Measurements from ENCODE around the gene BUB3. TPM values are rescaled to one million over a fixed set of nuclear protein-coding genes. Genes with fewer than 3 reads are reported as not detected.

BUB3 gene
- total and polyA plus RNA-seq, 2 of the 8 experiments (the other 6 are each of a cell fraction or from before 2014, with no cell fraction given): 183 to 207 TPM

- TF ChIP-seq, protein P1, sequence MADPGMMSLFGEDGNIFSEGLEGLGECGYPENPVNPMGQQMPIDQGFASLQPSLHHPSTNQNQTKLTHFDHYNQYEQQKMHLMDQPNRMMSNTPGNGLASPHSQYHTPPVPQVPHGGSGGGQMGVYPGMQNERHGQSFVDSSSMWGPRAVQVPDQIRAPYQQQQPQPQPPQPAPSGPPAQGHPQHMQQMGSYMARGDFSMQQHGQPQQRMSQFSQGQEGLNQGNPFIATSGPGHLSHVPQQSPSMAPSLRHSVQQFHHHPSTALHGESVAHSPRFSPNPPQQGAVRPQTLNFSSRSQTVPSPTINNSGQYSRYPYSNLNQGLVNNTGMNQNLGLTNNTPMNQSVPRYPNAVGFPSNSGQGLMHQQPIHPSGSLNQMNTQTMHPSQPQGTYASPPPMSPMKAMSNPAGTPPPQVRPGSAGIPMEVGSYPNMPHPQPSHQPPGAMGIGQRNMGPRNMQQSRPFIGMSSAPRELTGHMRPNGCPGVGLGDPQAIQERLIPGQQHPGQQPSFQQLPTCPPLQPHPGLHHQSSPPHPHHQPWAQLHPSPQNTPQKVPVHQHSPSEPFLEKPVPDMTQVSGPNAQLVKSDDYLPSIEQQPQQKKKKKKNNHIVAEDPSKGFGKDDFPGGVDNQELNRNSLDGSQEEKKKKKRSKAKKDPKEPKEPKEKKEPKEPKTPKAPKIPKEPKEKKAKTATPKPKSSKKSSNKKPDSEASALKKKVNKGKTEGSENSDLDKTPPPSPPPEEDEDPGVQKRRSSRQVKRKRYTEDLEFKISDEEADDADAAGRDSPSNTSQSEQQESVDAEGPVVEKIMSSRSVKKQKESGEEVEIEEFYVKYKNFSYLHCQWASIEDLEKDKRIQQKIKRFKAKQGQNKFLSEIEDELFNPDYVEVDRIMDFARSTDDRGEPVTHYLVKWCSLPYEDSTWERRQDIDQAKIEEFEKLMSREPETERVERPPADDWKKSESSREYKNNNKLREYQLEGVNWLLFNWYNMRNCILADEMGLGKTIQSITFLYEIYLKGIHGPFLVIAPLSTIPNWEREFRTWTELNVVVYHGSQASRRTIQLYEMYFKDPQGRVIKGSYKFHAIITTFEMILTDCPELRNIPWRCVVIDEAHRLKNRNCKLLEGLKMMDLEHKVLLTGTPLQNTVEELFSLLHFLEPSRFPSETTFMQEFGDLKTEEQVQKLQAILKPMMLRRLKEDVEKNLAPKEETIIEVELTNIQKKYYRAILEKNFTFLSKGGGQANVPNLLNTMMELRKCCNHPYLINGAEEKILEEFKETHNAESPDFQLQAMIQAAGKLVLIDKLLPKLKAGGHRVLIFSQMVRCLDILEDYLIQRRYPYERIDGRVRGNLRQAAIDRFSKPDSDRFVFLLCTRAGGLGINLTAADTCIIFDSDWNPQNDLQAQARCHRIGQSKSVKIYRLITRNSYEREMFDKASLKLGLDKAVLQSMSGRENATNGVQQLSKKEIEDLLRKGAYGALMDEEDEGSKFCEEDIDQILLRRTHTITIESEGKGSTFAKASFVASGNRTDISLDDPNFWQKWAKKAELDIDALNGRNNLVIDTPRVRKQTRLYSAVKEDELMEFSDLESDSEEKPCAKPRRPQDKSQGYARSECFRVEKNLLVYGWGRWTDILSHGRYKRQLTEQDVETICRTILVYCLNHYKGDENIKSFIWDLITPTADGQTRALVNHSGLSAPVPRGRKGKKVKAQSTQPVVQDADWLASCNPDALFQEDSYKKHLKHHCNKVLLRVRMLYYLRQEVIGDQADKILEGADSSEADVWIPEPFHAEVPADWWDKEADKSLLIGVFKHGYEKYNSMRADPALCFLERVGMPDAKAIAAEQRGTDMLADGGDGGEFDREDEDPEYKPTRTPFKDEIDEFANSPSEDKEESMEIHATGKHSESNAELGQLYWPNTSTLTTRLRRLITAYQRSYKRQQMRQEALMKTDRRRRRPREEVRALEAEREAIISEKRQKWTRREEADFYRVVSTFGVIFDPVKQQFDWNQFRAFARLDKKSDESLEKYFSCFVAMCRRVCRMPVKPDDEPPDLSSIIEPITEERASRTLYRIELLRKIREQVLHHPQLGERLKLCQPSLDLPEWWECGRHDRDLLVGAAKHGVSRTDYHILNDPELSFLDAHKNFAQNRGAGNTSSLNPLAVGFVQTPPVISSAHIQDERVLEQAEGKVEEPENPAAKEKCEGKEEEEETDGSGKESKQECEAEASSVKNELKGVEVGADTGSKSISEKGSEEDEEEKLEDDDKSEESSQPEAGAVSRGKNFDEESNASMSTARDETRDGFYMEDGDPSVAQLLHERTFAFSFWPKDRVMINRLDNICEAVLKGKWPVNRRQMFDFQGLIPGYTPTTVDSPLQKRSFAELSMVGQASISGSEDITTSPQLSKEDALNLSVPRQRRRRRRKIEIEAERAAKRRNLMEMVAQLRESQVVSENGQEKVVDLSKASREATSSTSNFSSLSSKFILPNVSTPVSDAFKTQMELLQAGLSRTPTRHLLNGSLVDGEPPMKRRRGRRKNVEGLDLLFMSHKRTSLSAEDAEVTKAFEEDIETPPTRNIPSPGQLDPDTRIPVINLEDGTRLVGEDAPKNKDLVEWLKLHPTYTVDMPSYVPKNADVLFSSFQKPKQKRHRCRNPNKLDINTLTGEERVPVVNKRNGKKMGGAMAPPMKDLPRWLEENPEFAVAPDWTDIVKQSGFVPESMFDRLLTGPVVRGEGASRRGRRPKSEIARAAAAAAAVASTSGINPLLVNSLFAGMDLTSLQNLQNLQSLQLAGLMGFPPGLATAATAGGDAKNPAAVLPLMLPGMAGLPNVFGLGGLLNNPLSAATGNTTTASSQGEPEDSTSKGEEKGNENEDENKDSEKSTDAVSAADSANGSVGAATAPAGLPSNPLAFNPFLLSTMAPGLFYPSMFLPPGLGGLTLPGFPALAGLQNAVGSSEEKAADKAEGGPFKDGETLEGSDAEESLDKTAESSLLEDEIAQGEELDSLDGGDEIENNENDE (IDR thresholded peaks at IDR 0.05; ENCODE audit: insufficient replicate concordance, low read length): no peak
- peak; percentile 95 for TF ChIP-seq EZH2 (IDR thresholded peaks at IDR 0.05; ENCODE audit: low read depth, low read length, severe bottlenecking)
- TF ChIP-seq SAP30 (IDR thresholded peaks at IDR 0.05; ENCODE audit: insufficient read depth, insufficient replicate concordance, low read length): no peak
- peak; percentile 26 for TF ChIP-seq RNF2 (IDR thresholded peaks at IDR 0.05; ENCODE audit: borderline replicate concordance, low read depth, low read length, missing control alignments, poor library complexity, severe bottlenecking)
- TF ChIP-seq SIRT6 (IDR thresholded peaks at IDR 0.05; ENCODE audit: low read length): no peak
- TF ChIP-seq TAF1 (IDR thresholded peaks at IDR 0.05; ENCODE audit: low read depth, low read length): no peak
- TF ChIP-seq RFX5 (IDR thresholded peaks at IDR 0.05; ENCODE audit: borderline replicate concordance, low read depth, low read length): no peak
- no peak for TF ChIP-seq KDM1A (IDR thresholded peaks at IDR 0.05; ENCODE audit: borderline replicate concordance, low read length)
- TF ChIP-seq POU5F1 (IDR thresholded peaks at IDR 0.05; ENCODE audit: low read depth, low read length): no peak
- TF ChIP-seq MAX (IDR thresholded peaks at IDR 0.05): no peak
- TF ChIP-seq POLR2AphosphoS5 (IDR thresholded peaks at IDR 0.05; ENCODE audit: low read depth, low read length): no peak
Measured at GRCh38 chr10:123149162-123149567, 5.0 kb upstream of the BUB3 start (continued).

All from H1 (cell line).